LoVo (cell line): ENCODE results near the gene CD33.

Experiments
- DNase-seq: peaks from one replicate; pipeline ENCODE4 v3.0.0-alpha.2; 2016; ENCODE audit warnings: low spot score

Gene CD33

DNA sequence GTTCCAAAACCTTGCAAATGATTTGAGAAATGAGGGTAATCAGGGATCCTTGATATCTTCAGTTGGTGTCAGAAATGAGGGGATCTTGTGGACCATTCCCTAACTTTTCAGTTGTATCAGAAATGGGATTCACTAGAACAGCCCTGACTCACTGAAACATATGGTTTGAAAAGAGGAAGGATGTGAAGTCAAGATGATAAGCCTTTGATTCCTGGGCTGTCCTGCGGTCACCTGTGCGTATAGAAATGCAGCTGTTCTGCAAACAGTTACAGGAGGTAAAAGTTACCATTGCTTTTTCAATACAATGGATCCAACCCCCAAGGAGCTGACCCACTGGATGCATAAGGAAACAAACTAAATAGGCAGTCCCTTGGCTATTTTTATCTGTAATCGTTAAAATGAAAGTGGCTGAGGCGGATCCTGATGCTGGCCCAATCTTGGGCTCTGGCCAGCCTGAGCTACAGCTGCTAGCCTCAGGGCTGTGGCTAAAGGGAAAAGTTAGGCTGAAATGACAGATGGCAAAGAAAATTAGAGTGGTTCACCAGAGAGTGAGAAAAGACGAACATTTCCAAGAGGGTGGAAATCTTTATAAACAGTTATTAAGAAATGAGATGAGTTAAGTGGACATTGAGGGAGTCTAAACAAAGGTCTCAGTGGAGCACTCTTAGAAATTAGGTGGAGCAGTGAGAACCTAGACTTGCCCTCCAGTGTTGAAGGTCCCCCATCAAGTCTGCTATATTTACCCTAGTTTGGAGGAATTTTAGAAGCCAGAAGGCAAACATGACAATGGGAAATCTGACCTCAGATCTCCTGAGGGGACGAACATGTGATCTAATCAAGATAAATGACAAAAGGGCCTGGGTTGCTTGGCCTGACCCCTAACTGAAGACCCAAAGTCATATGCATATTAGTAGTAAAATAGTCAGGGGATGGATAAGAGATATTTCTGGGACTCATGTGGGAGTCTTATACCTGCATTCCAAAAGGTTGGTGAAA lies 33.6 kb downstream of the CD33 start:
- no peak for DNase-seq

DNA sequence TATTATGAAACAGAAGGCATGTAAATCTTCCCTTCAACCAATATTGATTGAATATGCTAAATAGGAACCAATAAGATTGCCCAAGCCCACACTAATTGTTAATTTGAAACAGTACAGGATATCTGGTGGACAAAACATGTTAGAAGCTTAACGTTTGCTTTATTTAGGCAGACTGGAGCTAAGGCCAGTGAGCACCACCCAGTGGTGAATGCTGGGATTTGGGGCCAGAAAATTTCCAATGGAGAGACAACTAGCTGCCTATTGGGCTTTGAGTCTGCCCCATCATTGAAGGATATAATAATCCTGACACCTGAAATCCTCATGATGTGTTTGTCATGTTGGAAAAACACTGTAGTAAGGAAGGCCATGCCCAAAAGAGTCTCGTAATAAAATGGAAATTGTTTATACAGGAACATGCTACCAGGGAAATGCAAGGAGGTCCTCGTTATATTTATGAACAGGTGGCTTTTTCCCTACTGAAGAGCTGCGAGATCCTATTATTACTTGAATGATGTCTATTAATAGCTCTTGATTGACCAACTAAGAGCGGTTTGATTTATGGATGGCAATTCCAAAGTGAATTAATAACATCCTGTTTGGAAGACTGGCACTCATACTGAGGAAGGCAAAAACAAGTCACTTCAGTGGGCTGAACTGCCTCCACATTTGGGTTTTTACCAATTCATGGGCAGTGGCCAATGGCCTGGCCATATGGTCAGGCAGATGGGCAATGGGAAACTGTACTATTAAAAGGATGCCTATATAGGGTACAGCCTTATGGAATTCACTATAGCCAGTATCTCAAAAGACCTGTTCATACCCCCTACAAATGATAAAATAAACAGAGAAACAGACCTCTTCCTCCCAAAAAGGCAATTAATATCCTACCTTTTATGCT lies 34.7 kb downstream of the CD33 start:
- DNase-seq: peak; percentile 9

DNA sequence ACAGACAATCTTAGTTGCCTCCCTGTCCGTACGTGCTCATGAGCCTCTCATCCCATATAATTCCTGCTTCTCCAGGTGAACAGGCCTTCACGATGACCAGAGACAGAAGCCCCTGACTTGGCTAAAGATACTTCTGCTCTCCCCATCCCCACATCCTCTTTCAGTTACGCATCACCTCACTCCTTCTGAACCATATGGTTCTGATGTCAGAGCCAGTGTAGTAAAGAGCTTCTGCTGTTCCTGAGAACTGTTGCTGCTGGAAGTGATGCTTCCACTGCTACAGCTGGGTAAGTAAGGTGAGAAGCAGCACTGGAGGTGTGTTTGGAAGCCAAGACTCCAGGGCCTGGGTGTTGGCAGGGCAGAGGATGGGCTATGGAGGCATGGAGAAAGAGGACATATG lies 38.9 kb downstream of the CD33 start:
- DNase-seq: no peak

DNA sequence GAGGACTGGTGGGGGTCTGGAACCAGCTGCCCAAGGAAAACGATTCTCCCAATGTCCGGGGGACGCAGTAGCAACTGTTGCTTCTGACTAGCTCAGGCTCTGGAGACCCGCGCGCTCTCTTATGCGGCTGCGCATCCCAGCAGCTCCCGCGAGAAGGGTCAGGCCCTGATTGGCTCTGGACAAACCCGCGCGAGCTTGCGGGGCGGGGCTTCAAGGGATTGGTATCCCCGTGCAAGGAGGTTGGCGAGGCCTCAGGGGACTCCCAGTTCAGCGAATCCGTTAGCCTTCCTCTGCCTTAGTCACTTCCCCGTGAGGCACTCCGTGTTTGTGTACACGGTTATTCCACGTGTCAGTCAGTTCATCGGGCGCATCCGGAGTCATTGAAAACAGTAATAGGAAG lies 46.2 kb downstream of the CD33 start:
- no peak for DNase-seq

DNA sequence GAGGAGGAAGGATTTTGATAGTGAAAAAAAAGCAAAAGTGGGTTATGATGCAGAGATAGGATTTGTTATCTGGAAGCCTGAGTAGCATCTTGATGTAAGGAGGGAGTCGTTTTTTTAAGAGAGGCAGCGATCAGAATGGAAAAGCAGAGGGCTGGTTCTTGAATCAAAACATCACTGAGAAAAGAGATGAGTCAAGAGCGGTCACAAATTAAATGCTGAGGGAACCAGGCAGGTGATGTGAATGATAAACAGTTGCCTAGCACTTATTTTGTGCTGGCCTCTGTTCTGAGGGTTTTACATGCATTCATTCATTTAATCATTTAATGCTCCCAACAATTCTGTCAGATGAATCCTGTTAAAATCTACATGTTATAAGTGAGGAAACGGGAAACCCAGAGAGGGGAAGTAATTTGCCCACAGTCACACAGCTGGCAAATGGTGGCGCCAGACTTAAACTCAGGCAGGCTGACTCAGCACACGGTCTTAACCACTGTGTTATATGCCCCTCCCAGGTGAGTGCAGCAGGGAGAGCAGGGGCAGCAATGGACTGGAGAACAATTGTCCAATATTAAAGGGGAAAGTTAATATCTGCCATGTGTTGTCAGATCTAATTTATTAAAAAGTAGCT lies 47.4 kb downstream of the CD33 start:
- no peak for DNase-seq

DNA sequence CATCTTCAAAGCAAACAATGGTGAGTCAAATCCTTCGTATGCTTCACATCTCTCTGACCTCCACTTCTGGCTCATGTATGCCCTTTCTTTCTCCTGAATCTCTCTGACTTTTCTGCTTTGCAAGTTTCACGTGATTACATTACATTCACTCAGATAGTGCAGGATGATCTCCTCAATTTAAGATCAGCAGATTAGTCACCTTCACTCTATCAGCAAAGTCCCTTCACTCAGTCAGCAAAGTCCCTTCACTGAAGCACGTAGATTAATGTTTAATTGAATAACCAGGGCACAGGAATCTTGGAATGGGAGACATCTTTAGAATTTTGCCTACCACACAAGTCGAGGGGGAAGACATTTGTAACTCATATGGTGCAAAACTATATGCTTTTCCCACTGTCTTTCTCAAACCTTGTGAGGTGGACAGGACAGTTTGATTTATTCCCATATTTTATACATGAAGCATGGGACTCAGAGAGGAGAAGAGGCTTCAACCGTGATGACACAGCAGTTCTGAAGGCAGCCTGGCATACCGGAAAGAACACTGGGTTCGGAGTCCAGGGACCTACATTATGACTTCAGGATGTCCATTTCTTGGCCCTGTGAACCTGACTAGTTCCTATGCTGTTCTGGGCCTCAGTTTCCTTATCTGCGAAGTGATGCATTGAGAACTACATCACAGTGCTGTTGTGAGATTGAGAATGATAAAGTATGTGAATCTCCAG lies 49.3 kb downstream of the CD33 start:
- DNase-seq: no peak

DNA sequence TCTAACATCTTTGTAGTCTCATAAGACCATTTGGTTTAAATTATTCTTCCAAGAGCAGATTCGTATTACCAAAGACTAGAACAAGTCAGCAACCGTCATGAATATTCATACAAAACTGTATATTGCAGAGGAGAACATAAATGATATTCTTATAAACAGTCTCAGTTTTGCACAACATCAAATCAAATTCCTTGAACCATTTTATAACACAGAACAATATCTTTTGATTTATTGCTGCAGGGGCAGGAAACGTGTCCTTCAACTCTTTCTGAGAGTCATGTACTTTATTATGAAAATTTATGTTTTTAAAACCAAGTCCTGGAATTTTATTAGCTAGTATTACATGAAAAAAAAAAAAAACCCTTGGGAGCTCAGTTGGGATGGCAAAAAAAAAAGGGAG lies 52.2 kb downstream of the CD33 start:
- DNase-seq: no peak

DNA sequence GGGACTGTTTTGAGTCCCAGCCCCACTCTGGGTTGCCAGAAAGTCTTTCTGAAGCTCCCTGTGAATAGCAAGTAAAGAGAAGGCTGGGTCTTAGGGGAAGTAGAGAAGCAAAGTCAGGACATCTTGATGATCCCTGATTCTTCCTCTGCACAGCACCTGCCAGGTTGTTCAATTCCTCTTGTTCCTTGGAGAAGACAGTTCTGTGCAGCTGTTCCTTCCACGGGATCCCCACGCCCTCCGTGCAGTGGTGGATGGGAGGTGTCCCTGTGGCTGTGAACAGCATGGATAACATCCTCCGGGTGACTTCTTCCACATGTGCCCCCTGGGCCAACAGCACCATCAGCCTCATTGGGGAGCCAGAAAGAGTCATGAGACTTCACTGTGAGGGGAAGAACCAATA lies 57.5 kb downstream of the CD33 start:
- DNase-seq: no peak

DNA sequence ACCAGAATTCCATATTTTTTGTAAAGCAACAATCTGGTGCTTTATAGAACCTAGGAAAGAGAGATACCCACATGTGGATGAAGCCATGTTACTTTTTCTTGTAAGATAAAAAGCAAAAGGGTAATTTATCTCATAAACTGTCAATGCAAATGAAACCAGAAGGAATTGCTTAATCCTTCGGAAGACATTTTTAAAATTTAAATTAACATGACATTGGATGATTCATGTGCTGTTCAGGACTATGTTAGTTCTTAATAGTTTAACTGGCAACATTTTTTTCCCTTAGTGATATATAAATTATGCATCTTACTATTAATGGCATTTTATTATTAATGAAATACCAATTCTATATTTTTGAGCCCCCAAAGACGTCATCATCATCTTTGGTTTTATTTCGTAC lies 60.8 kb downstream of the CD33 start:
- no peak for DNase-seq
